GM12875 (cell line): Measurements from ENCODE around the gene FBXL17.

ENCODE experiments used
- H3K4me3 ChIP-seq: one replicate; pipeline ENCODE4 v1.5.1; 2011; ENCODE audit warnings: low read depth, low read length, control low read depth
- CTCF ChIP-seq: IDR thresholded peaks from 2 replicates; pipeline ENCODE4 v1.5.1; 2011; ENCODE audit warnings: low read depth, mild to moderate bottlenecking, control low read depth, inconsistent platforms, low read length, moderate library complexity, borderline replicate concordance; ENCODE audit not compliant: insufficient read depth

FBXL17 gene

GRCh38 chr5:108083232-108083631 is 298.7 kb downstream of the FBXL17 start:
- no peak overlapping the region for H3K4me3 ChIP-seq
- no peak for TF ChIP-seq CTCF

GRCh38 chr5:108081707-108082106 is 300.2 kb downstream of the FBXL17 start:
- H3K4me3 ChIP-seq = no peak overlapping the region
- no peak for TF ChIP-seq CTCF

- H3K4me3 ChIP-seq = no peak overlapping the region
- no peak for TF ChIP-seq CTCF
These were observed 302.1 kb downstream of the FBXL17 start for GRCh38 chr5:108079753-108080152.

- TF ChIP-seq CTCF = no peak
- H3K4me3 ChIP-seq = no peak overlapping the region
These were observed 303.0 kb downstream of the FBXL17 start for GRCh38 chr5:108078882-108079281.

GRCh38 chr5:108078345-108078744 is 303.6 kb downstream of the FBXL17 start:
- no peak for TF ChIP-seq CTCF
- H3K4me3 ChIP-seq = no peak overlapping the region

- no peak for TF ChIP-seq CTCF
- H3K4me3 ChIP-seq = no peak overlapping the region
These were observed 307.3 kb downstream of the FBXL17 start for GRCh38 chr5:108074626-108075025.

GRCh38 chr5:108064302-108064701 is 317.6 kb downstream of the FBXL17 start:
- H3K4me3 ChIP-seq = no peak overlapping the region
- TF ChIP-seq CTCF = no peak
